ENCODE measurements around the gene CPT2.
"Not testable (repeated sequence)": the region's sequence is repeated elsewhere in the genome, so short reads cannot be mapped to it uniquely, and the experiment has no call there.

Gene CPT2

DNA sequence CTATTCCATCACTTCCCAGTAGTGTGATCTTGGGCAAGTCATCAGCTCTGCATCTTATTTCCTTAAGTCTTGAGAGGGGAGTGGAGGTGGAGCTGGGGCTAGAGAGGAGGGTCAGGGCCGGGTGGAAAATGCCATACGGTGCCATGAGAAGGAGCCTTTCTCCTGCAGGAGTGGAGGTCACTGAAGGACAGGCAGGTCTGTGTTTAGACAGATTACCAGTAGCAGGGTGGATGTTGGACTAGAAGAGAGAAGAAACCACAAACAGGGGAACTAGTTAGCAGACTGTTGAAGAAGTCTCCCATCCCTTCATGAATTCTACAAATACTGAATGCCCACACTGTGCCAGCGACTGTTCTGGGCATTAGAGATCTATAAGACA, 13.9 kb upstream of the CPT2 start:
- no peak for DNase-seq

- DNase-seq = no peak
Measured at GRCh38 chr1:53183095-53183990, 13.3 kb upstream of the CPT2 start.

DNA sequence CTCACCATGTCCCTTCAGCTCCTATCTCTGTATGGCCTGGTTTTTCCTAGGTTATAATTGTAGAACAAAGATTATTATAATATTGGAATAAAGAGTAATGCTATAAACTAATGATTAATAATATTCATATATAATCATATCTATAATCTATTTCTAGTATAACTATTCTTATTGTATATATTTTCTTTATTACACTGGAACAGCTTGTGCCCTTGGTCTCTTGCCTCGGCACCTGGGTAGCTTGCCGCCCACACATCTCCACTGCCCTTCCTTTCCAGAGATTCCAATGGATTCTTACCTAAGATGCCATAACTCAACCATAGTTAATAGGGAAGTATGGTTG, 10.7 kb upstream of the CPT2 start:
- not testable (repeated sequence) for DNase-seq

GRCh38 chr1:53186533-53186932, 10.1 kb upstream of the CPT2 start:
- no peak for DNase-seq

DNA sequence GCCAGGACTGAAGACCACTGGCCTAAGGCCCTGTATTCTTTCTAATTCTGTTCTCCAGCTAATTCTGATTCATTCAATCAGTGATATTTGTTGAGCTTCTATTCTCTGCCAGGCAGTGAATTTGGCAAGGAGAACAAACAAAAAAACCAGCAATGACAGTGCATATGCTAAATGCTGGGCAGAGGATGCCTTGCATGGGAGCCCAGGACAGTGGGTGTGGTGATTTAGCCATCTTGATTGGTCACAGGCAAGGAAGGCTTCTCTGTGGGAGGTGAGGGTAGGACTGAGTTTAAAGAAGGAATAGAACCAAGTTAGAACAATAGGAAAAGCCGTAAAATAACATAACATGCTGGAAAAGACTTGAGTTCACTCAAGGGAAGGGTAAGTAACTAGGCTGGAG, 9.2 kb upstream of the CPT2 start:
- DNase-seq = no peak

DNA sequence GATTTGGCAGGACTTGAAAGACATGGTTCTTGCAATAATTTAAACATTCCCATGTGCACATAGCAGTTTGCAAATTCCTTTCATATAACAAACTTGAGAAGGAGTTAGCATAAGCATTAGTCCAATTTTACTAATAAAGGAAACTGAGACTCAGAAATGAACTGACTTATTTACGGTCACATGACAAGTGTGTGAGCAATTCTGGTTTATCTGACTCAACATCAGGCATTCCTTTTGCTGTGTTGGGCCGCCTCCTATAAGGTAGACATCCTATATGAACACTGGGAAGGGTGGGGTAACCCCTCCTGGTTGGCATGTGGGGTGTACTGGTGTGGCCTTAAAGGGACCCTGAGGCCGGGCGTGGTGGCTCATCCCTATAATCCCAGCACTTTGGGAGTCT, 8.5 kb upstream of the CPT2 start:
- no peak for DNase-seq

DNA sequence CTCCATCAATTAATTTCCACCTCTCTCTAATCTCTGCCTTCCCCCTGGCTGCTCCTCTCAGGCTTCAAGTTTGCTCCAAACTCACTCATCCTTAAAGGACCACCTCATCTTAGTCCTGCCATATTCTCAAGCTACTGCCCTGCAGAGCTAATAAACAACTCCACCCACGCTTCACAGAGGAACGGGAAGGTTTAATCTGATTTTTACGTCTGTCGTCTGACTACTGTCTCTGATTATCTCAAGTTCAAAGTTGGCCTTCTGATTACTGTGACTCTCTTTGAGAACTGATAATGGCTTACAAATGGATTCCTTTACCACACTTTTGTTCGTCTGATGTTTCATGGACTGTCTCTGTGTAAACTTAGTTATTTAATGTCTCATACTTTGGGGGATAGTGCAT, 7.6 kb upstream of the CPT2 start:
- no peak for DNase-seq

DNA sequence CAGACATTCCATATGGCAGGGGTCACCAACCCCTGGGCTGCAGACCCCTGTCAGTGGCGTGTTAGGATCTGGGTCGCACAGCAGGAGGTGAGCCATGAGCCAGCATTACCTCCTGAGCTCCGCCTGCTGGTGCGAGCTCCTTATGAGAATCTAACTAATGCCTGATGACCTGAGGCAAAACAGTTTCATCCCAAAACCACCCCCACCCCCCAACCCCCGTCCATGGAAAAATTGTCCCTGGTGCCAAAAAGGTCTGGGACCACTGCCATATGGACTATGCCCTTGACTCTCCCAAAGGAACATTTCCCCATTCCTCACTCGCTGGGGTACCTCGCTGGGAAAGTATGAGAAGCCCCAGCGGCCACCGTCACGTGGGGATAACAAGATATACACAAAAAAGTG, 6.4 kb upstream of the CPT2 start:
- DNase-seq = no peak

DNA sequence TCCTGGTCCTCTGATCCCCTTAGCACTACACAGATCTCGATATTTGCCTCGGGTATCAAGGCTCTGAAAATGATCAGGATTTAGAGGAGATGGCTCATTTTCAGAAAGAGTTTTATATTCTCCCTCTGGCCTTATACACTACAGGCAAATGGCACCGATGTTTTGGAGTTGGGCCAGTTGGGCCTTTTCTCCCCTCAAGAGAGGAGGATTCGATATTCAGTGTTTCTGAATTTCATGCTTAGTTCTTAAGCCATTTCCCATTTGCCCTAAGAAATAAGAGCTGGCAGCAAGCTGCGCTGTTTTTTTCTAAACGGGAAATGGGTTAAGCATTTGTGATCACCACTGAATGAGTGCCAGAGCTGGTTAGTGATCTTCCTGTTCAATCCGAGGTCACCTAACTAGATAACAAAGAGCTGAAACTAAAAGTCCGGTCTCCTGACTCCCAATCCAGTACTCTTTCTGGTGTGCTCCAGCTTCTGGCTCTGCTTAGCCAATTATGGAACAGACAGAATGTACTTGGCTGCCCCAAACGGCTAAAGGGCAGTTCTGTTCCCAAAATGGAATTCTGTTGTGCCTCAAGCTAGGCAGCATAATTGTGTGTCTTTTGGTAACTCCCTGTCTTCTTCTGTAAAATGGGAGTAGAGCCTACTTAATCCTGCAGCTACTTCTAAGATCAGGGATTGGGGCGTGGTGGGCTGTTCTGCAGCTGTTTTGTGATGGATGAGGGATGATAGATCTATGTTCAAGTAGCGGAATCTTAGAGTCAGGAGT, 1.2 kb upstream of the CPT2 start:
- no peak for DNase-seq

- no peak for DNase-seq
Measured at GRCh38 chr1:53196017-53196484, 573 bp upstream of the CPT2 start.

GRCh38 chr1:53197291-53198200, 922 bp downstream of the CPT2 start:
- DNase-seq = no peak

DNA sequence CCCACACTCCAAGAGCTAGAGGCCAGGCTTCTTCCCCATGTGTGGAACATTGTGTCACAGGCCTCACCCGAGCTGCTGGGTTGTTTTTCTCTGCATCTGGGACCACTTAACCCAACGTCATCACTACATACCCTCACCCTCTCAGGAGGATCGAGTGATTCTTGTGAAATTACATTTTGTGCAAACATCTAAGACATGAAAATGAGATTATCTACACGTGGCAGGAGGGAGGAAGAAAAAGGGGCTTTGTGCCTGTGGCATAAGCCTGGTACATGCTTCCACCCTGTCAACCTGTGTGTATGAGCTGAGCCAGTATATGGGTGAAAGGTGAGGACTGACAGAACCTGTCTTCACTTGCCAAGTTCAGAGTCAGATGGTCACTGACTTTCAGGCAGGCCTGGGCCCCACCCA, 1.6 kb downstream of the CPT2 start:
- DNase-seq = no peak

- DNase-seq = no peak
Measured at GRCh38 chr1:53203466-53203865, 6.8 kb downstream of the CPT2 start.

DNA sequence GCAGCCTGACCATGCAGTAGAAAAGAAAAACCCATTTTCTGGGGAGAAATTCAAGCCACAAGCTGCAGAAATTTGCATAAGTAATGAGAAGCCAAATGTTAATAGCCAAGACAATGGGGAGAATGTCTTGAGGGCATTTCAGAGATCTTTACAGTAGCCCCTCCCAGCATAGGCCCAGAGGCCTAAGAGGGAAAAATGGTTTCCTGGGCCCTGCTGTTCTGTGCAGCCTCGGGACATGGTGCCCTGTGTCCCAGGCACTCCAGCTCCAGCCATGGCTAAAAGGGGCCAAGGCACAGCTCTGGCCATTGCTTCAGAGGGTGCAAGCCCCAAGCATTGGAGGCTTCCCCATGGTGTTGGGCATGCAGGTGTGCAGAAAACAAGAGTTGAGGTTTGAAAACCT, 8.9 kb downstream of the CPT2 start:
- not testable (repeated sequence) for DNase-seq

DNA sequence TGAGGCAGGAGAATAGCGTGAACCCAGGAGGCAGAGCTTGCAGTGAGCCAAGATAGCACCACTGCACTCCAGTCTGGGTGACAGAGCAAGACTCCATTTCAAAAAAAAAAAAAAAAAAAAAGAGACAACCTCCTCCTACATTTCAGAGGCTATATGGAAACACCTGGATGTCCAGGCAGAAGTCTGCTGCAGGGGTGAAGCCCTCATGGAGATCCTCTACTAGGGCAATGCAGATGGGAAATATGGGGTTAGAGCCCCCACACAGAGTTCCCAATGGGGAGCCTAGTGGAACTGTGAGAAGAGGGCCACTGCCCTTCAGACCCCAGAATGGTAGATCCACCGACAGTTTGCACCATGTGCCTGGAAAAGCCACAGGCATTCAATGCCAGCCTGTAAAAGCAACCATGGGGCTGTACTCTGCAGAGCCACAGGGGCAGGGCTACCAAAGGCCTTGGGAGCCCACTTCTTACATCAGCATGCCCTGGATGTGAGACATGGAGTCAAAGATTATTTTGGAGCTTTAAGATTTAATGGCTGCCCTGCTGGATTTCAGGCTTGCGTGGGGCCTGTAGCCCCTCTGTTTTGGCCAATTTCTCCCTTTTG, 9.6 kb downstream of the CPT2 start:
- DNase-seq = not testable (repeated sequence)

DNA sequence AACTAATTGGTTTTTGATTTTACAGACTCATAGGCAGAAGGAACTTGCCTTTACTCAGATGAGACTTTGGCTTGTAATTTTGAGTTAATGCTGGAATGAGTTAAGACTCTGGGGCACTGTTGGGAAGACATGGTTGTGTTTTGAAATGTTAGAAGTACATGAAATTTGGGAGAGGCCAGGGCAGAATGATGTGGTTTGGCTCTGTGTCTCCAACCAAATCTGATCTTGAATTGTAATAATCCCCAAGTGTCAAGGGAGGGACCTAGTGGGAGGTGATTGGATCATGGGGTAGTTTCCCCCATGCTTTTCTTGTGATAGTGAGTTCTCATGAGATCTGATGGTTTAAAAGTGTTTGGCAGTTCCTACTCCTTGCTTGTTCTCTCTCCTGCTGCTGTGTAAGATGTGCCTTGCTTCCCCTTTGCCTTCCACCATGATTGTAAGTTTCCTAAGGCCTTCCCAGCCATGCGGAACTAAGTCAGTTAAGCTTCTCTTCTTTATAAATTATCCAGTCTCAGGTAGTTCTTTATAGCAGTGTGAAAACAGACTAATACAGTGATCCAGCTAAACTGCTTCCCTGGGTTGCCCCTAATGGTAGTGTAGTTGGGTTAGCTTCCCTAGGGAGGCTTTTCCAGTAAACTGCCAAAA, 10.2 kb downstream of the CPT2 start:
- DNase-seq = no peak

GRCh38 chr1:53207726-53208125, 11.1 kb downstream of the CPT2 start:
- no peak for DNase-seq

DNA sequence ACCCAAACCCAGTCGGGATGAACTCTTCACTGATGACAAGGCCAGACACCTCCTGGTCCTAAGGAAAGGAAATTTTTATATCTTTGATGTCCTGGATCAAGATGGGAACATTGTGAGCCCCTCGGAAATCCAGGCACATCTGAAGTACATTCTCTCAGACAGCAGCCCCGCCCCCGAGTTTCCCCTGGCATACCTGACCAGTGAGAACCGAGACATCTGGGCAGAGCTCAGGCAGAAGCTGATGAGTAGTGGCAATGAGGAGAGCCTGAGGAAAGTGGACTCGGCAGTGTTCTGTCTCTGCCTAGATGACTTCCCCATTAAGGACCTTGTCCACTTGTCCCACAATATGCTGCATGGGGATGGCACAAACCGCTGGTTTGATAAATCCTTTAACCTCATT, 13.7 kb downstream of the CPT2 start:
- no peak for DNase-seq

DNA sequence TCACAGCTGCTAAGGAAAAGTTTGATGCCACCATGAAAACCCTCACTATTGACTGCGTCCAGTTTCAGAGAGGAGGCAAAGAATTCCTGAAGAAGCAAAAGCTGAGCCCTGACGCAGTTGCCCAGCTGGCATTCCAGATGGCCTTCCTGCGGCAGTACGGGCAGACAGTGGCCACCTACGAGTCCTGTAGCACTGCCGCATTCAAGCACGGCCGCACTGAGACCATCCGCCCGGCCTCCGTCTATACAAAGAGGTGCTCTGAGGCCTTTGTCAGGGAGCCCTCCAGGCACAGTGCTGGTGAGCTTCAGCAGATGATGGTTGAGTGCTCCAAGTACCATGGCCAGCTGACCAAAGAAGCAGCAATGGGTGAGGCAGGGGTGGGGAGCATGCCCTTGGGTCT, 14.3 kb downstream of the CPT2 start:
- DNase-seq = no peak

DNA sequence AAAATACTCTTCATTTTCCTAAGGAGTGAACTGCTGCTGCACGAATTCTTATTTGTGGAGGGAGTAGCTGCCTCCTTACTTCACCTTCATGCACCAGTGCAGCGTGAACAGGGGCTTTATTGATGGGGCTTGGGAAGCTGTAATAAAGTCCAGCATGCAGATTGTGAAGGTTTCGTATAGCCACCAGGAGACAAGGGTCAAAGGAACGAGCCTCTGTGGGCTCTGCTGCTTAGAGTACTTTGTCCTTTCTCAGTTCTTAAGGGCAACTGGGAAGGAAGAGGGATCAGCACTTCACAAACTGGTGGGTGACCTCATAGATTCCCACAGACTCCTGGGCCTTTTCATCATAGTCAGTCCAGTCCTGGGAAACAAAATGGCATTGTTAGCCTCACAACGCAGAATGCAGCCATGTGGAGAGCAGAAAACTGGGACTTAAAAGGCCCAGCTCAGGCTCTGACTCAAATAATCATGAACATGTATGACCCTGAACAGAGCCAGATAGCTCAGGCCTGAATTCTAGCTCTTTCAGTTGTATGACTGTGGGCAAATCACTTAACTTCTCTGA, 17.8 kb downstream of the CPT2 start:
- no peak for DNase-seq

- no peak for DNase-seq
Measured at GRCh38 chr1:53218201-53218600, 21.6 kb downstream of the CPT2 start.

GRCh38 chr1:53219711-53220110, 23.1 kb downstream of the CPT2 start:
- DNase-seq = no peak

All from activated naive CD4-positive, alpha-beta T cell (primary cell).